ENCODE measurements around the gene CEP120. TPM values are rescaled to one million over a fixed set of nuclear protein-coding genes. Genes with fewer than 3 reads are reported as not detected.
"Not testable (repeated sequence)": the region's sequence is repeated elsewhere in the genome, so short reads cannot be mapped to it uniquely, and the experiment has no call there.

Gene CEP120
- total RNA-seq, 2 experiments from 2014 or later: 69.9 to 74.9 TPM

DNA sequence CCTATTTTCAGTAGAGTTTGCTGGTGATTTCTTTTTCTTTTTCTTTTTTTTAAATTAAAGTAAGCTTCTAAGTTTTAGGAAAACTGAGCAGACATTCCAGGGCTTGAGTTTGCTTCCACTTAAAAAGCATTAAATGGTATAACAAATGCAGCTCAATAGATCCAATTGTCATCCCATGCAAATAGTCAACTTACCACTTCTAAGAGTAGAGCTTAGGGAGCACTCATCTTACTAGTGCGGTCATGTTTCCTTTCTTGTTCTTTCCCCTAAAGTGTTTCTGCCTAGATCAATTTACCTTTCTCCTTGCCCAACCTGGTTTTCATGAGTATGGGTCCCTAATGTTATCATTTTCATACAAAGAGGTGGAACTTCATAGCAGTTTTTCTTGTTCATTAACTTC is 13.0 kb upstream of the CEP120 start:
- ATAC-seq (ENCODE audit: poor library complexity): no peak
- Mint-ChIP-seq H3K36me3 (ENCODE audit: low read depth) (no peaks in the 10 kb centered on the region), H3K4me1 (ENCODE audit: low read depth) (no peaks in the 10 kb centered on the region), H3K4me3 (no peak overlapping the region), H3K27me3 (peaks cover 11% of the 10 kb centered on the region), H3K9me3 (no peaks in the 10 kb centered on the region), H3K27ac (no peak overlapping the region)
- H3K9me3 ChIP-seq (ENCODE audit: control insufficient read depth in 1 of 2, insufficient read depth in 1 of 2, low read length in 2 of 2): no peaks in the 10 kb centered on the region
- POLR2A ChIA-PET: interaction anchor here (4.1 kb wide), 1 partner anchor 13 kb away, joined by 19 read pairs; the partner anchor contains the start of gene CEP120
- peaks cover 5% of the 10 kb centered on the region for H3K4me1 ChIP-seq (ENCODE audit: insufficient read depth, low read length)
- no peaks in the 10 kb centered on the region for H3K27me3 ChIP-seq (ENCODE audit: control insufficient read depth in 1 of 2, insufficient read depth in 2 of 2, low read length in 2 of 2)
- TF ChIP-seq, protein P1, sequence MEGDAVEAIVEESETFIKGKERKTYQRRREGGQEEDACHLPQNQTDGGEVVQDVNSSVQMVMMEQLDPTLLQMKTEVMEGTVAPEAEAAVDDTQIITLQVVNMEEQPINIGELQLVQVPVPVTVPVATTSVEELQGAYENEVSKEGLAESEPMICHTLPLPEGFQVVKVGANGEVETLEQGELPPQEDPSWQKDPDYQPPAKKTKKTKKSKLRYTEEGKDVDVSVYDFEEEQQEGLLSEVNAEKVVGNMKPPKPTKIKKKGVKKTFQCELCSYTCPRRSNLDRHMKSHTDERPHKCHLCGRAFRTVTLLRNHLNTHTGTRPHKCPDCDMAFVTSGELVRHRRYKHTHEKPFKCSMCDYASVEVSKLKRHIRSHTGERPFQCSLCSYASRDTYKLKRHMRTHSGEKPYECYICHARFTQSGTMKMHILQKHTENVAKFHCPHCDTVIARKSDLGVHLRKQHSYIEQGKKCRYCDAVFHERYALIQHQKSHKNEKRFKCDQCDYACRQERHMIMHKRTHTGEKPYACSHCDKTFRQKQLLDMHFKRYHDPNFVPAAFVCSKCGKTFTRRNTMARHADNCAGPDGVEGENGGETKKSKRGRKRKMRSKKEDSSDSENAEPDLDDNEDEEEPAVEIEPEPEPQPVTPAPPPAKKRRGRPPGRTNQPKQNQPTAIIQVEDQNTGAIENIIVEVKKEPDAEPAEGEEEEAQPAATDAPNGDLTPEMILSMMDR (IDR thresholded peaks at IDR 0.05): no peak
- H3K27ac ChIP-seq (ENCODE audit: low read depth in 1 of 2, low read length in 2 of 2): no peak overlapping the region
- CTCF ChIA-PET: interaction anchor here (1.3 kb wide), 1 partner anchor 13 kb away, joined by 4 read pairs; the partner anchor contains the start of gene CEP120
- no peak overlapping the region for H3K4me3 ChIP-seq (ENCODE audit: low read length)
- H3K36me3 ChIP-seq (ENCODE audit: insufficient read depth, low read length): no peaks in the 10 kb centered on the region
- intact Hi-C loops (cut with DNase I, micrococcal nuclease): no loop called here
- no peak for DNase-seq

GRCh38 chr5:123434796-123435195 is 11.6 kb upstream of the CEP120 start:
- Histone ChIP-seq H3K4me1 (ENCODE audit: insufficient read depth, low read length) (peaks cover 5% of the 10 kb centered on the region), H3K27me3 (ENCODE audit: control insufficient read depth in 1 of 2, insufficient read depth in 2 of 2, low read length in 2 of 2) (no peaks in the 10 kb centered on the region), H3K9me3 (ENCODE audit: control insufficient read depth in 1 of 2, insufficient read depth in 1 of 2, low read length in 2 of 2) (no peaks in the 10 kb centered on the region), H3K4me3 (ENCODE audit: low read length) (no peak overlapping the region), H3K36me3 (ENCODE audit: insufficient read depth, low read length) (no peaks in the 10 kb centered on the region), H3K27ac (ENCODE audit: low read depth in 1 of 2, low read length in 2 of 2) (no peak overlapping the region)
- peaks cover 11% of the 10 kb centered on the region for H3K27me3 Mint-ChIP-seq
- no peaks in the 10 kb centered on the region for H3K4me1 Mint-ChIP-seq (ENCODE audit: low read depth)
- no peaks in the 10 kb centered on the region for H3K9me3 Mint-ChIP-seq
- H3K27ac Mint-ChIP-seq: no peak overlapping the region
- intact Hi-C loops (cut with DNase I, micrococcal nuclease): no loop called here
- DNase-seq (no peak), ATAC-seq (ENCODE audit: poor library complexity) (no peak)
- H3K36me3 Mint-ChIP-seq (ENCODE audit: low read depth): no peaks in the 10 kb centered on the region
- ChIA-PET CTCF (no interaction called here), POLR2A (interaction anchor here (4.1 kb wide), 1 partner anchor 11 kb away, joined by 19 read pairs; the partner anchor contains the start of gene CEP120)
- TF ChIP-seq, protein P1 (IDR thresholded peaks at IDR 0.05): no peak
- H3K4me3 Mint-ChIP-seq: no peak overlapping the region

- Histone ChIP-seq H3K4me1 (ENCODE audit: insufficient read depth, low read length) (no peaks in the 10 kb centered on the region), H3K27me3 (ENCODE audit: control insufficient read depth in 1 of 2, insufficient read depth in 2 of 2, low read length in 2 of 2) (no peaks in the 10 kb centered on the region), H3K36me3 (ENCODE audit: insufficient read depth, low read length) (no peaks in the 10 kb centered on the region), H3K4me3 (ENCODE audit: low read length) (no peak overlapping the region), H3K9me3 (ENCODE audit: control insufficient read depth in 1 of 2, insufficient read depth in 1 of 2, low read length in 2 of 2) (no peaks in the 10 kb centered on the region), H3K27ac (ENCODE audit: low read depth in 1 of 2, low read length in 2 of 2) (no peak overlapping the region)
- ChIA-PET POLR2A (interaction anchor here (4.1 kb wide), 1 partner anchor 10 kb away, joined by 19 read pairs; the partner anchor contains the start of gene CEP120), CTCF (no interaction called here)
- no peak for DNase-seq
- Mint-ChIP-seq H3K27me3 (peaks cover 11% of the 10 kb centered on the region), H3K4me3 (no peak overlapping the region), H3K27ac (no peak overlapping the region), H3K9me3 (no peaks in the 10 kb centered on the region), H3K4me1 (ENCODE audit: low read depth) (no peaks in the 10 kb centered on the region), H3K36me3 (ENCODE audit: low read depth) (no peaks in the 10 kb centered on the region)
- TF ChIP-seq, protein P1 (IDR thresholded peaks at IDR 0.05): no peak
- ATAC-seq (ENCODE audit: poor library complexity): no peak
- intact Hi-C loops (cut with DNase I, micrococcal nuclease): no loop called here
These were observed 10.4 kb upstream of the CEP120 start for GRCh38 chr5:123433596-123433995.

DNA sequence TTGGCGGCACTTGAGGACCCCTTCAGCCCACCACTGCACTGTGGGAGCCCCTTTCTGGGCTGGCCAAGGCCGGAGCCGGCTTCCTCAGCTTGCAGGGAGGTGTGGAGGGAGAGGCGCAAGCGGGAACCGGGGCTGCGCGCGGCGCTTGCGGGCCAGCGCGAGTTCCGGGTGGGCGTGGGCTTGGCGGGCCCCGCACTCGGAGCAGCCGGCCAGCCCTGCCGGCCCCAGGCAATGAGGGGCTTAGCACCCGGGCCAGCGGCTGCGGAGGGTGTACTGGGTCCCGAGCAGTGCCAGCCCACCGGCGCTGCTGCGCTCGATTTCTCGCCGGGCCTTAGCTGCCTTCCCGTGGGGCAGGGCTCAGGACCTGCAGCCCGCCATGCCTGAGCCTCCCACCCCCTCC is 7.2 kb upstream of the CEP120 start:
- H3K9me3 Mint-ChIP-seq; H3K9me3 ChIP-seq (ENCODE audit: control insufficient read depth in 1 of 2, insufficient read depth in 1 of 2, low read length in 2 of 2); H3K36me3 Mint-ChIP-seq (ENCODE audit: low read depth); H3K4me1 ChIP-seq (ENCODE audit: insufficient read depth, low read length); H3K27ac ChIP-seq (ENCODE audit: low read depth in 1 of 2, low read length in 2 of 2); H3K36me3 ChIP-seq (ENCODE audit: insufficient read depth, low read length); DNase-seq; ATAC-seq (ENCODE audit: poor library complexity); H3K4me3 ChIP-seq (ENCODE audit: low read length); H3K4me1 Mint-ChIP-seq (ENCODE audit: low read depth); CTCF ChIA-PET; H3K27ac Mint-ChIP-seq; H3K27me3 ChIP-seq (ENCODE audit: control insufficient read depth in 1 of 2, insufficient read depth in 2 of 2, low read length in 2 of 2); POLR2A ChIA-PET; intact Hi-C loops (cut with DNase I, micrococcal nuclease); H3K4me3 Mint-ChIP-seq: not testable (repeated sequence)
- peaks cover 11% of the 10 kb centered on the region for H3K27me3 Mint-ChIP-seq
